Left ventricle myocardium inferior (tissue), 1 donor: ENCODE measurements around the gene RGS7. TPM values are rescaled to one million over a fixed set of nuclear protein-coding genes. Genes with fewer than 3 reads are reported as not detected.

Experiments used
- DNase-seq: peaks from one replicate; pipeline ENCODE4 v3.0.0-alpha.2; 2020
- H3K27ac ChIP-seq: fragments of 200-600 bp; replicated peaks from 2 replicates; pipeline ENCODE4 v1.8.0; 2021
- H3K27me3 ChIP-seq: fragments of 200-600 bp; 2 replicates; pipeline ENCODE4 v1.8.0; 2021; ENCODE audit warnings: low read depth
- H3K36me3 ChIP-seq: fragments of 200-600 bp; 2 replicates; pipeline ENCODE4 v1.8.0; 2021
- H3K4me1 ChIP-seq: fragments of 200-600 bp; 2 replicates; pipeline ENCODE4 v1.8.0; 2021
- H3K4me3 ChIP-seq: fragments of 200-600 bp; 2 replicates; pipeline ENCODE4 v1.8.0; 2021; ENCODE audit warnings: mild to moderate bottlenecking, moderate library complexity
- H3K9me3 ChIP-seq: fragments of 200-600 bp; replicated peaks from 2 replicates; pipeline ENCODE4 v1.8.0; 2021
- CTCF ChIP-seq: fragments of 200-600 bp; IDR thresholded peaks from 2 replicates; pipeline ENCODE4 v1.8.0; 2021; ENCODE audit warnings: antibody characterized with exemption, mild to moderate bottlenecking, borderline replicate concordance
- intact Hi-C: fragments of 100-400 bp; cut with micrococcal nuclease; formaldehyde crosslinking; loops from one replicate; pipeline ENCODE4 v1.11.0; 2022
- total RNA-seq: library from RNA; stranded (reverse); fragmentation: NEBNext Ultra II Directional; extraction: Animal tissue kit (Norgen Biotek cat#: 25700); gene quantifications from one replicate; pipeline ENCODE4 v1.2.1, GENCODE V29; 2021
- donor health status: DM: no; HTN: yes; CAD: no; lungs with severe emphysema.

Gene RGS7
- total RNA-seq, 1 donor from 2014 or later, result not detected

- Histone ChIP-seq H3K27me3 (no peaks in the 10 kb centered on the region), H3K9me3 (no peaks in the 10 kb centered on the region), H3K36me3 (no peaks in the 10 kb centered on the region), H3K27ac (no peak overlapping the region), H3K4me1 (no peaks in the 10 kb centered on the region), H3K4me3 (no peak overlapping the region)
- intact Hi-C loops, result loop anchor here (10.0 kb wide), 1 partner anchor 58 kb away; no protein-coding TSS in a partner anchor
- no peak for TF ChIP-seq CTCF
- no peak for DNase-seq
These were observed 553.9 kb downstream of the RGS7 start for GRCh38 chr1:240803151-240803550.

- no peak for DNase-seq
- Histone ChIP-seq H3K27ac (no peak overlapping the region), H3K27me3 (no peaks in the 10 kb centered on the region), H3K36me3 (no peaks in the 10 kb centered on the region), H3K4me3 (no peak overlapping the region), H3K9me3 (no peaks in the 10 kb centered on the region), H3K4me1 (no peaks in the 10 kb centered on the region)
- intact Hi-C loops, result loop anchor here (10.0 kb wide), 1 partner anchor 57 kb away; no protein-coding TSS in a partner anchor
- no peak for TF ChIP-seq CTCF
These were observed 554.7 kb downstream of the RGS7 start for GRCh38 chr1:240802271-240802670.

- intact Hi-C loops, result loop anchor here (10.0 kb wide), 1 partner anchor 57 kb away; no protein-coding TSS in a partner anchor
- H3K27ac ChIP-seq, result no peak overlapping the region
- H3K36me3 ChIP-seq, result no peaks in the 10 kb centered on the region
- H3K4me3 ChIP-seq, result no peak overlapping the region
- H3K9me3 ChIP-seq, result no peaks in the 10 kb centered on the region
- no peaks in the 10 kb centered on the region for H3K27me3 ChIP-seq
- no peak for TF ChIP-seq CTCF
- H3K4me1 ChIP-seq, result no peaks in the 10 kb centered on the region
- no peak for DNase-seq
These were observed 555.6 kb downstream of the RGS7 start for GRCh38 chr1:240801442-240801841.

GRCh38 chr1:240800291-240800690, 556.7 kb downstream of the RGS7 start:
- Histone ChIP-seq H3K36me3 (no peaks in the 10 kb centered on the region), H3K27ac (no peak overlapping the region), H3K4me1 (no peaks in the 10 kb centered on the region), H3K9me3 (no peaks in the 10 kb centered on the region), H3K27me3 (no peaks in the 10 kb centered on the region), H3K4me3 (no peak overlapping the region)
- intact Hi-C loops, result loop anchor here (10.0 kb wide), 1 partner anchor 55 kb away; no protein-coding TSS in a partner anchor
- no peak for TF ChIP-seq CTCF
- no peak for DNase-seq

GRCh38 chr1:240797050-240797449, 560.0 kb downstream of the RGS7 start:
- Histone ChIP-seq H3K27me3 (no peaks in the 10 kb centered on the region), H3K36me3 (no peaks in the 10 kb centered on the region), H3K4me1 (no peaks in the 10 kb centered on the region), H3K9me3 (no peaks in the 10 kb centered on the region), H3K4me3 (no peak overlapping the region), H3K27ac (no peak overlapping the region)
- intact Hi-C loops, result no loop called here
- DNase-seq, result no peak
- TF ChIP-seq CTCF, result no peak
